Stimulated activated CD4-positive, alpha-beta T cell treated with anti-CD3 and anti-CD28 coated beads, Interleukin-4, amount 100 ng/mL, for 24 hours (primary cell): ENCODE measurements around the gene UBE3B.

Experiments
- DNase-seq: peaks from one replicate; pipeline ENCODE4 v3.0.0-alpha.2; 2020

The UBE3B gene

GRCh38 chr12:109501299-109501698 lies 23.9 kb downstream of the UBE3B start:
- DNase-seq, result no peak

DNA sequence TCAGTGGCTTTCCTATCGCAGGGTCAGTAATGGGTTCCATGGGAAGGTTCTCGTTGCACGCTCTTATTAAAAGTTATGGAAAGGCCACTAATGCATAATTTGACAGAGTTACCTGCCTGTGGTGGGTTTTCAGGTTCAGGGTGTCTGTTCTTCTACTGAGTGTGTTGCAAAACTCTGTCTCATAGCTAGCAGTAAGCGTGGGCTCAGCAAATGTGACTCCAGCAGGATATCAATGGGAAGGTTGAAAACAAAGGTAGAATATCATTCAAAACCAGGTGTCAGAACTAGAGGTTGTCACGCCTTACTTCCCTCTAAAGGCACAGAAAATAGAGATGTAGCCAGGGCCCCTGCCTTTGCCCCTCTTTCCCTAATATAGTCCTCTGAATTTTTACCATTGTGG lies 24.9 kb downstream of the UBE3B start:
- no peak for DNase-seq

DNA sequence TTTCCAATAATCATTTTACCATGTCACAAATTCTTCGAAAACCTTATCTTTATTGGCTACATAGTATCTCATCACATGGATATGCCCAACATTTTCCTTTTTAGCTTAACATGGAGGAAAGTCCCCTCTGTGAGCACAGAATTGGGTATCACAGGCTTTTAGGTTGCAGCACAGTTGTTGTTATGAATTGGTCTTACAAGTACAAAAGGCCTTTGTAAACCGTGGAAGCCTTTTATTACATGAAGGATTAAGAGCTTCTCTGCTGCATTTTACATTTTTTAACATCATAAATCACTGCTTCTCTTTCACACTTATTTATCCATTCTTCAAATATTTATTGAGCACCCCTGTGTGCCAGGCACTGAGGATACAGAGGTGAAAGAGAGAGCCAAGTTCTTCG lies 26.2 kb downstream of the UBE3B start:
- DNase-seq, result no peak

- no peak for DNase-seq
Measured at GRCh38 chr12:109504068-109504467, 26.6 kb downstream of the UBE3B start.

- DNase-seq, result no peak
Measured at GRCh38 chr12:109510196-109510595, 32.8 kb downstream of the UBE3B start.

DNA sequence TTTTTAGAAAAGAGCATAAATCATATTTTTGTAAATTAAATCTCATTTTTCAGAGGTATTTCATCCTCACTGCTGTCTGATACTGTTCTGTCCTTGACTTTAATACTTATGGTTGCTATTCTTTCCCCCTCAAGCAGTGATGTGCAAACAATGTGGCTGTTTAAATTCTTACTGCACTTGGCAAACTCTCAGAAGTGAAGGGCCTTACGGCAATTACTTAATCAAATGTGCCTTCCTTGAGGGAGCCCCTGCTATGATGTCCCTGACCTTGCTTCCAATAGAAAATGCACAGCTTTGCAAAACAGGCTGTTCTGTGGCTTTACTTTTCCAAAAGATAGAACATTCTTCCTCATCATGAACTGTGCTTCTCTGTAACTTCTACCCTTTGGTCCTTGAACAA lies 35.2 kb downstream of the UBE3B start:
- no peak for DNase-seq

DNA sequence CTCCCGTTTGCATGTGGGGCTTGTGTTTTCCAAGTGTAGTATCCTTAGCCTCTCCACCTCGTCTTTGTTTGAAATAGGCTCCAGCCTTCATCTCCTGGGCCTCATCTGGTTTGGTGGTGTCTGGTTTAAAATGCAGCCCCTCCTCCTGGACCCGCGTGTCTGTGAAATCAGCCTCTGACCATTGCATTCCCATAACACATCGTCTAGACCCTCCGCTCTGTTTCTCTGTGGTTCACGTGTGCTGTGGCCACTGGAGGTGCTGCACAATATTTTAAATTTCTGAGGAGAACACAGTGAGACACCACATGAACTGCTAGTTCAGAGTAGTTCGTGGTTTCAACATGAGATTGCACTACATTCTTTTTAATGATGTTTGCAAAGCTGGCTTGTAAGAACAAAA lies 35.6 kb downstream of the UBE3B start:
- no peak for DNase-seq

GRCh38 chr12:109513977-109514376 lies 36.5 kb downstream of the UBE3B start:
- DNase-seq, result no peak

DNA sequence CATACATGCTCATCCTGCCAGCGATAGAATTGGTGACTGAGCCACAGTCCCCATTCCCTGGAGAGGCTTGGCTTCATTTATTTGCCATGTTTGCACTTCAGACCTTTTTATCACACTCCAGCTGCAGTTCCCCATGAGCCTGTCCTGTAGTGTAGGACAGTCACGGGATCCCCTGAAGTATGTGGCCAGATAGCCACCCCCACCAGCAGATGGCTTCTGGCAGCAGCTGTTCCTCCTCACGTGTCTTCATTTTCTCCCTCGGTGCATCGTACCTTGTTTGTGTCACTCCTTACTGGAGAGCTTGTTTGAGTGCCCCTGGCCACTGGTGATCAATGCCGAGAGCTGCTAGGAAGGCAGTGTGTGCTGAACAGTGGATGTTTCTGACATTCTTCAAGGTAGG lies 40.2 kb downstream of the UBE3B start:
- no peak for DNase-seq

DNA sequence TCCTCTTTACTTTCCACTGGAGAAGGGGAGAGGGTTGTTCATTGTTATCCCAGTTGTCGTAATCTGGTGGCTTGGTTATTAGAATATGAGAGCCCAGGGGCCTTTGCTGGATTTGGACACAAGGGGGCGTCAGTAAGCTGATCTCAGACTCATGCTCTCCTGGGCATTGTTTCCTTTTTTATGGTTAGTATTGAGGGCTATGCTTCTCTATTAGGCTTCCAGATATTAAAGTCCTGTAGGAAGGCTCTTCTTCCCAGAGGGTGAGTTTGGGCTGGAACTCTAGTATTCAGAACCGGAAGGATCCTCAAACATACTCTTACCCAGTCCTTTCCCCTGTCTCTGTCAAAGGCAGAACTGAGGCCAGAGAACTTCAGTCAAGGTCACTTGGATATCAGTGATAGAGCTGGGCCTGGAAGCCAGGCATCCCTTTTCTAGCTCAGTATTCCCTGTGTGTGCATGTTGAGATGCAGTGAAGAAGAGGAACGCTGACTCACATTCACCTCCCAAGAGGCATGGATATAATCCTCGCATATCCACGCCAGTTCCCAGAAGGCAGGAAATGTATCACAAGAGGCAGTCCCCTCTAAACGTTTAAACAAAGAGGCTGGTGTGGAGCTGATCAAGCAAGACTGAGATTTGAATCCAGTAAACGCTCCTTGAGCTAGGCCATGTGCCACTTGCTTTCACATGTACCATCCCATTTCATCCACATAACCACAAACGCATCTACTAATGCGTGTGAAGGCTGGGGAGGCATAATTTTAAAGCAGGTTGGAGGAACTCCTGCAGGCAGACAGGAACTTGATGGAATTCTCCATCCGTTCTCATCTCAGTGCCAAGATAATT lies 41.6 kb downstream of the UBE3B start:
- DNase-seq, result peak; percentile 59

GRCh38 chr12:109519787-109520186 lies 42.4 kb downstream of the UBE3B start:
- no peak for DNase-seq

DNA sequence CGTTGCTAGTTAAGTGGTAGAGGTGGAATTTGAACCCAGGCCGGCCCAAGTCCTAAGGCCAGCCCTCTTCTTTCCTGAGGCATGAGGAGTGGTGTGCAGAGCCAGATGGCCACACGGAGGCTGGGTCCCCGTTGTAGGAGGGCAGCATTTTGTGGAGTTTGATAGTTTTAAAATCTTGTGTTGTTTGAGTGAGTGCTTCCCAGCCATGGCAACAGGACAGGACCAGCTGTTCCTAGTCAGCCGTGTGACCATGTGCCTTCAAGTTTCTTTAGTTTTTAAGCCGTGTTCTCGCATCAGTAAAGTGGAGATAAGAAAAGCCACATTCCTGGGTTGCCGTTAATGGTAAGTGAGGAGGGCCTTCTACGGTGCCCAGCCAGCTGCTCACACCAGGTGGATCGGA lies 44.4 kb downstream of the UBE3B start:
- DNase-seq, result no peak

DNA sequence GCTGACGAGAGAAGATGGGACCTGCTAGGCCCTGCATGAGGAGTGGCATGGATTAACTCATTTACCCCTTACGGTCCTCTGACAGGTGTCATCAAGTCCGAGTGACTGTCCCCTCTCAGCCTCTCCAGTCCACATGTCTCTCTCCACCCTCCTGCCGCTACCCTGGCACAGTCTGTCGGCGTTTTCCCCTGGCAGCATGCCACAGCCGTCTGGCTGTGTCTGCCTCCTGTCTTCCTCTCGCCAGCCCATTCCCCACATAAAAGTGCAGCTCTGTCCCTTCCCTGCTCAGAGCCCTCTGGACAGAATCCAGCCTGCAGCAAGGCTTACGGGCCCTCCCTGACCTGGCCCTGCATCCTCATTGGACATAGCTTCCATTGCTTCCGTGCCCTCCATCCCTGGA lies 45.6 kb downstream of the UBE3B start:
- no peak for DNase-seq

DNA sequence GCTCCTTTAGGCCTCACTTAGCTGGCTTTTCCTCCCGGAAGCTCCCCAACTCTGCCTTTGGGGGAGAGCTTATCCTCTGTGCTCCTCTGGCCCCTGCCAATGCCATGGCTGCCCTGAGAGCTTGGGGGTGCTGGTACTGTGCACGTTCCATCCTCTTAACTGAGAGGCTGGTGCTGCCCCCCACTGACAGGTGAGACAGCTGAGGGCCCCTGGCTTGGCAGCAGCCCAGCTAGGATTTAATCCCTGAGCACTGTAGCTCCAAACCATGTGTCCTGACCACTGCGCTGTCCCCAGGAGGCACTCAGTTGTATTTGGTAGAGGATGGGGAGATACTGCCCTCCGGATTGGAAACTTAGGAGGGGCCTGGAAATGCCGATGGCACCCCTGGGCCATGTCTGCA lies 46.1 kb downstream of the UBE3B start:
- DNase-seq, result no peak

GRCh38 chr12:109524466-109525278 lies 47.2 kb downstream of the UBE3B start:
- DNase-seq, result no peak

GRCh38 chr12:109525279-109525585 lies 47.8 kb downstream of the UBE3B start:
- no peak for DNase-seq

DNA sequence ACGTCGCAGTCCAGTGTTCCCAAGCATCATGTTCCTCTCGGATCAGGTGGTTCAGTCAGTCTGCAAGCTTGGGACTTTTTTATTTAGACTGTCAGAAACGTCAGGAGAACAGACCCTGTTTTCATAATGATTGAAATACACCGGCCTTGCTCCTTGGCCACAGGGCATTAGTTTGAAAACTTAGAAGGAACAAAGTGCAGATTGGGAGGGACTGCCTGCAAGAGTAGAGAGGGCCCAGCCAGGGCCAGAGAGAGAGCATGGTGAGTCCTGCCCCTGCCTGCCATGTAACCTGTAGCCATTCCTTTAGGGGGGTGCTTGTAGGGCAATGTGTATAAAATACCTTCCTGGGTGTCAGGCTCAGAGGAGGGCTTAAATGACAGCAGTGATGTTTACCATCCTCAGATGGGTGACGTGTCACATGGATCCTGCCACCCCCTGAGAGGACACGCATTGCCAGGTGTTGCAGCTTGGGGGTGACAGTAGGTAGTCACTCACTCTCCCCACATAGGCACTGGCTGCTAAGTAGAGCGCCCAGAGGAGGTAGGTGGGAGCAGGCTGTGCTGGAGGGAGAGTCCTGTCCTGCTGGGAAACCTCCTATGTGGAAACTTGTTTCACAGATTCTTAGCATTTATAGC lies 50.2 kb downstream of the UBE3B start:
- DNase-seq, result no peak

DNA sequence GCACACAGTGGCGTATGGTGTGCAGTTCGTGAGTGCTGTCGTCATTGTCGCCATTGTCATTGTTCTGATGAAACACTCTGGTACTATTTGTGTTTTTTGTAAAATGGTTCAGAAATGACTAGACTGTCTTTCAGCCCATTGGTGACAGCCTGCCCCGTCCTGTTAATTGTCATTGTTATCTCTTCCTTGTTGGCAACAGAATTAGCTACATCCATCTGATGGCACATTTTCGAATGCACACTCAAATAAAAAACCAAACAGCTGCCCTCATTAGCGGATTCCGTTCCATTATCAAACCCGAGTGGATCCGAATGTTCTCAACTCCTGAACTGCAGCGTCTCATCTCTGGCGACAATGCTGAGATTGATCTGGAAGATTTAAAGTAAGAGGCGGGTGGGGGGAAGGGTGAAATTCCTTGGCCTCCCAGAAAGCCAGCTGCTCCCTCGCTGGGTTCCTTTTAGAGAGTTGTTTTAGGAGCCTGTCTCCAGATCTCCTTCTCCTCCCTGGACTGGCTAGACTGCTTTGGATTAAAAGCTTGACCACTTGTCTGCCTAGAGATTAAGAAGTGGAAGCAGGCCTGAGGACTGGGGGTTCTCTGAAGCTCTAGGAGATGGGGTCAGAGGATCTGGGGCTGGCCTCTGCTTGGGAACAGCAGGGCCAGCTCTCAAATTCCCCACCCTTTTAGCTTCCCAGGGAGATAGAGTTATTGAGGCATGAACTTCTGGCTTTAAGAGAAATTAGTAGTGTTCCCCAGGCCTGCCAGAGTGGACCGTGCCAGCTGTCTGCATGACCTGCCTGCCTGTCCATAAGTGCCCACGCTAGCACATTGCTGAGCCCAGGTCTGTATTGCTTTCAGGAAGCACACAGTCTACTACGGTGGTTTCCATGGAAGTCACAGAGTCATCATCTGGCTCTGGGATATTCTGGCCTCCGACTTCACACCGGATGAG lies 52.5 kb downstream of the UBE3B start:
- no peak for DNase-seq

GRCh38 chr12:109531411-109531810 lies 54.0 kb downstream of the UBE3B start:
- no peak for DNase-seq

- no peak for DNase-seq
Measured at GRCh38 chr12:109532721-109533486, 55.5 kb downstream of the UBE3B start.

DNA sequence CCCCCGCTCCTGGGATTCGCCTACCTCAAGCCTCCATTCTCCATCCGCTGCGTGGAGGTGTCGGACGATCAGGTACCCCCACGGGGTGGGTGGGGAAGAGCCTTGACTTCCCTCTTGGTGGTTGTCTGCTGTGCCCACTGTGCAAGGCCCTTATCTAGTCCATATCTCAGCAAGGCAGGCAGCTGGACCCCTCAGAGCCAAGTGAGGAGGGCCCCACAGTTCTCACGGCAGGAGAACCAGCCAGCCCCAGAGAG lies 56.0 kb downstream of the UBE3B start:
- DNase-seq, result no peak

DNA sequence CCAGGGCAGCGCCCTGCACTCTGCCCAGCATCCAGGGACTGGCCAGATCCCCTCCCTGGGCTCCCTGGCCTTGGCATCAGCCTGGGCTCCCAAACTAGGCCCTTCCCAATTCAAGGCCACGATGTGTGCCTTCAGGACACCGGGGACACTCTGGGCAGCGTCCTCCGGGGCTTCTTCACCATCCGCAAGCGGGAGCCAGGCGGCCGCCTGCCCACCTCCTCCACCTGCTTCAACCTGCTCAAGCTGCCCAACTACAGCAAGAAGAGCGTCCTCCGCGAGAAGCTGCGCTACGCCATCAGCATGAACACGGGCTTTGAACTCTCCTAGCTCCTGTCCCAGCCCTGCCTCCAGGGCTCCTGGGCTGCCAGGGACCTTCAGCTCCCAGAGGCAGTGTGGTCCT lies 57.0 kb downstream of the UBE3B start:
- no peak for DNase-seq
